Subcutaneous adipose tissue (tissue), 4 donors: ENCODE data around the gene MSANTD3. TPM values are rescaled to one million over a fixed set of nuclear protein-coding genes. Genes with fewer than 3 reads are reported as not detected.

Source experiments
- CTCF ChIP-seq: fragments of 450-650 bp; IDR thresholded peaks from one replicate; pipeline ENCODE4 v1.5.1; 2016; ENCODE audit warnings: low read depth, mild to moderate bottlenecking, control low read depth, antibody characterized with exemption, moderate library complexity
- total RNA-seq, 4 donors: library from RNA; depleted of rRNA; stranded (reverse); fragments of >200 nt; gene quantifications; one replicate each; pipeline ENCODE4 v1.1.0, GENCODE V29; 2016

The MSANTD3 gene
- total RNA-seq, 4 donors from 2014 or later: 9.0 to 17.4 (median 14.7) TPM

- no peak for TF ChIP-seq CTCF
Observed at GRCh38 chr9:100459963-100460362, 33.0 kb downstream of the MSANTD3 start.

GRCh38 chr9:100465274-100465673 is 38.3 kb downstream of the MSANTD3 start:
- TF ChIP-seq CTCF: no peak

GRCh38 chr9:100465761-100466160 is 38.8 kb downstream of the MSANTD3 start:
- no peak for TF ChIP-seq CTCF

GRCh38 chr9:100466171-100466828 is 39.4 kb downstream of the MSANTD3 start:
- TF ChIP-seq CTCF: no peak

- TF ChIP-seq CTCF: no peak
Observed at GRCh38 chr9:100466829-100467221, 39.9 kb downstream of the MSANTD3 start.

GRCh38 chr9:100468041-100468440 is 41.1 kb downstream of the MSANTD3 start:
- TF ChIP-seq CTCF: no peak

- no peak for TF ChIP-seq CTCF
Observed at GRCh38 chr9:100472268-100472667, 45.3 kb downstream of the MSANTD3 start.
